ENCODE results near the gene PRDM16.

DNA sequence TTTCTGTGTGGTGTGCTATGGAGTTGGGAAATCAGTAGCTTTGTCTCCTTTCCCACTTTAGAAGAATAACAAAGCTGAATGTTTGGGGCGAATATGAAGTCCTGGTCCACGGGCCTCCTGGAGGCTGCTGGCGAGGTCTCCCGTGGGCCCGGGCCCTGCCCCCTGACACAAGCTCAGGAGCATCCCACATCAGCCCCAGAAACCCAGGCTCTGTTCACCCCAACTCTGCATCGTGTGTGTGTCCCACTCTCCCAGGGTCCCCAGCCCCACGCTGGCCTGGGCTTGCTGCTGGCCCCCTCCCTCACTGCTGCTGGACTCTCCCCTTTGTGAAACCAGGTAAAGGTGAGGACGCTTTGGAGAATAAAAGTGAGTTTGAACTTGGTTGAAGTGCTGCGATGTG, 8.1 kb downstream of the PRDM16 start:
- TF ChIP-seq CTCF (conservative IDR thresholded peaks at IDR 0.05; ENCODE audit: low read length) (no peak), EZH2phosphoT487 (IDR thresholded peaks at IDR 0.05; ENCODE audit: borderline replicate concordance) (no peak)
